GM12878 (cell line): ENCODE measurements around the gene PROM1. TPM values are rescaled to one million over a fixed set of nuclear protein-coding genes. Genes with fewer than 3 reads are reported as not detected.

Experiments used
- ATAC-seq: fragments of 200-7000 bp; cut with Tn5 transposase; 3 replicates; pipeline ENCODE4 v1.9.1; 2020; ENCODE audit warnings: mild to moderate bottlenecking, moderate library complexity
- BruUV-seq: library from RNA; stranded (reverse); fragments of 400-500 nt; replicated peaks from 2 replicates; lab custom pipeline; 2021; lab: Mats Ljungman, UMichigan
- CTCF ChIA-PET: fragments of 300-600 bp; sonication (Branson Sonifier 250); formaldehyde crosslinking; extraction: SDS; loops from one replicate; lab custom pipeline; 2021; ENCODE audit warnings: inconsistent platforms; lab: Yijun Ruan, JAX
- POLR2A ChIA-PET: fragments of 350-600 bp; formaldehyde crosslinking; extraction: SDS; loops from one replicate; lab custom pipeline; 2021; ENCODE audit warnings: inconsistent platforms; lab: Charles Lee
- RAD21 ChIA-PET: fragments of 300-600 bp; sonication (Branson Sonifier 250); formaldehyde crosslinking; loops from one replicate; lab custom pipeline; 2023; ENCODE audit warnings: antibody characterized with exemption; ENCODE audit not compliant: unreplicated experiment; lab: Charles Lee
- SMC1A ChIA-PET: fragments of 300-600 bp; sonication (Branson Sonifier 250); formaldehyde crosslinking; loops from one replicate; lab custom pipeline; 2023; ENCODE audit not compliant: unreplicated experiment, uncharacterized antibody; lab: Charles Lee
- DNase-seq: peaks from one replicate; pipeline ENCODE4 v3.0.0-alpha.2; 2011; ENCODE audit warnings: low read depth, low spot score
- FAIRE-seq: peaks from 3 replicates; lab custom pipeline; 2011; peaks lifted over from hg19 to GRCh38; lab: Jason Lieb, UNC
- H2AFZ ChIP-seq: 2 replicates; pipeline ENCODE4 v1.6.0; 2011; ENCODE audit warnings: low read depth, low read length, control low read depth; ENCODE audit not compliant: control insufficient read depth
- H3K27ac ChIP-seq: 2 replicates; pipeline ENCODE4 v1.5.1; 2011; ENCODE audit warnings: control low read depth; ENCODE audit not compliant: control insufficient read depth, insufficient read depth
- H3K27me3 ChIP-seq, 2 experiments: replicated peaks in 1 of 2; 2 replicates each; pipeline versions ENCODE4 v1.6.0 to v1.6.1; 2011; ENCODE audit warnings: low read length in 1 of 2; ENCODE audit not compliant: control insufficient read depth in 2 of 2, insufficient read depth in 2 of 2
- H3K36me3 ChIP-seq, 2 experiments: 2 replicates each; pipeline ENCODE4 v1.5.1; 2011; ENCODE audit warnings: low read length in 1 of 2; ENCODE audit not compliant: control insufficient read depth in 2 of 2, insufficient read depth in 2 of 2
- H3K4me1 ChIP-seq: 2 replicates; pipeline ENCODE4 v1.6.1; 2011; ENCODE audit warnings: mild to moderate bottlenecking, low read length, moderate library complexity, mixed read lengths; ENCODE audit not compliant: control insufficient read depth, insufficient read depth
- H3K4me2 ChIP-seq: 2 replicates; pipeline ENCODE4 v1.6.0; 2011; ENCODE audit warnings: control low read depth; ENCODE audit not compliant: control insufficient read depth, insufficient read depth
- H3K4me3 ChIP-seq: fragments of 200-600 bp; sonication (generic); 2 replicates; pipeline ENCODE4 v1.5.1; 2016
- H3K79me2 ChIP-seq: 2 replicates; pipeline ENCODE4 v1.6.0; 2011; ENCODE audit warnings: low read length; ENCODE audit not compliant: control insufficient read depth, insufficient read depth
- H3K9ac ChIP-seq: 2 replicates; pipeline ENCODE4 v1.8.0; 2011; ENCODE audit warnings: low read length, control low read depth, mixed read lengths; ENCODE audit not compliant: control insufficient read depth, insufficient read depth
- H3K9me3 ChIP-seq: replicated peaks from 3 replicates; pipeline ENCODE4 v1.5.1; 2011; ENCODE audit warnings: mild to moderate bottlenecking, low read length; ENCODE audit not compliant: control insufficient read depth, insufficient read depth
- H4K20me1 ChIP-seq: 2 replicates; pipeline ENCODE4 v1.6.0; 2011; ENCODE audit not compliant: control insufficient read depth, insufficient read depth
- ASH2L ChIP-seq: fragments of 300-600, 200-600 bp; sonication (generic); IDR thresholded peaks from 2 replicates; pipeline ENCODE4 v1.6.1; 2017; ENCODE audit warnings: low read depth, mild to moderate bottlenecking, borderline replicate concordance
- BCL11A ChIP-seq: IDR thresholded peaks from 2 replicates; pipeline ENCODE4 v1.6.1; 2011; ENCODE audit warnings: low read depth, low read length
- CHD2 ChIP-seq: IDR thresholded peaks from 2 replicates; pipeline ENCODE4 v1.6.1; 2011; ENCODE audit warnings: low read depth, low read length, improper control_type of control experiment, borderline replicate concordance
- CREB1 ChIP-seq: IDR thresholded peaks from 2 replicates; pipeline ENCODE4 v1.6.1; 2012; ENCODE audit warnings: low read depth, mild to moderate bottlenecking, inconsistent platforms
- EED ChIP-seq: sonication (generic); IDR thresholded peaks from 2 replicates; pipeline ENCODE4 v1.6.1; 2016; ENCODE audit warnings: antibody characterized with exemption, low read depth
- HDAC6 ChIP-seq: fragments of 200-600 bp; sonication (generic); IDR thresholded peaks from one replicate; pipeline ENCODE4 v1.8.0; 2017; ENCODE audit warnings: antibody characterized with exemption; ENCODE audit not compliant: unreplicated experiment
- HSF1 ChIP-seq: fragments of 150-350 bp; IDR thresholded peaks from 2 replicates; pipeline ENCODE4 v1.6.1; 2014; ENCODE audit warnings: mild to moderate bottlenecking, low read depth, low read length
- IRF4 ChIP-seq: IDR thresholded peaks from 2 replicates; pipeline ENCODE4 v1.6.1; 2011; ENCODE audit warnings: low read depth, low read length
- KAT2A ChIP-seq: conservative IDR thresholded peaks from 2 replicates; pipeline ENCODE4 v1.6.1; 2011; ENCODE audit warnings: low read depth, low read length; ENCODE audit not compliant: control insufficient read depth
- NRF1 ChIP-seq: conservative IDR thresholded peaks from 2 replicates; pipeline ENCODE4 v1.6.1; 2011; ENCODE audit warnings: mild to moderate bottlenecking, low read depth, low read length, improper control_type of control experiment
- SMAD1 ChIP-seq: fragments of 450-650 bp; IDR thresholded peaks from 2 replicates; pipeline ENCODE4 v1.6.1; 2018; ENCODE audit warnings: mild to moderate bottlenecking, low read depth; ENCODE audit not compliant: partially characterized antibody
- TAF1 ChIP-seq: IDR thresholded peaks from 2 replicates; pipeline ENCODE4 v1.6.1; 2011; ENCODE audit warnings: mild to moderate bottlenecking, low read depth, low read length, borderline replicate concordance
- USF2 ChIP-seq: IDR thresholded peaks from 2 replicates; pipeline ENCODE4 v1.6.1; 2011; ENCODE audit warnings: low read depth, low read length, improper control_type of control experiment, borderline replicate concordance
- ZZZ3 ChIP-seq: IDR thresholded peaks from 2 replicates; pipeline ENCODE4 v1.6.1; 2011; ENCODE audit warnings: low read depth; ENCODE audit not compliant: control insufficient read depth, insufficient read length
- WGBS: methylation state at CpG from one replicate; pipeline ENCODE4 v1.1.6; 2016; ENCODE audit warnings: low lambda C conversion rate; ENCODE audit not compliant: insufficient replicate concordance, insufficient coverage; ENCODE audit errors: missing lambda C conversion rate; 5-methylcytosine and 5-hydroxymethylcytosine counted together
- in situ Hi-C: fragments of 300-500 bp; cut with MboI; formaldehyde crosslinking; loops from 9 replicates; pipeline ENCODE4 v1.14.3; 2018; ENCODE audit warnings: mixed read lengths
- intact Hi-C: fragments of 100-400 bp; cut with micrococcal nuclease; formaldehyde crosslinking; loops from one replicate; pipeline ENCODE4 v1.14.2; 2022; ENCODE audit not compliant: unreplicated experiment
- polyA plus RNA-seq, 11 experiments: library from polyadenylated mRNA; depleted of rRNA in 4 of 11; unstranded in 6 of 11; stranded (reverse) in 5 of 11; fragments of >200 nt; fragmentation: Nextera tagmentation in 4 of 11; fragmentation: Illumina TruSeq in 1 of 11; extraction: Ambion mirVana in 4 of 11; extraction: Trizol in 1 of 11; gene quantifications; 1 replicate in 1 of 11; 2 replicates in 10 of 11; pipeline versions ENCODE4 v1.2.1 to v1.2.3, GENCODE V29; 2011 to 2016; ENCODE audit warnings: inconsistent platforms in 2 of 11, missing spikeins in 2 of 11, low read depth in 1 of 11
- total RNA-seq, 4 experiments: library from RNA; depleted of rRNA in 3 of 4; stranded (reverse); fragments of >200 nt in 3 of 4; fragmentation: Illumina TruSeq in 1 of 4; extraction: Trizol in 1 of 4; gene quantifications; 2 replicates each; pipeline versions ENCODE4 v1.2.1 to v1.2.3, GENCODE V29; 2013 to 2021

Gene PROM1
- total and polyA plus RNA-seq, 10 of the 15 experiments (the other 5 are each of a cell fraction or from before 2014, with no cell fraction given), result 0.08 to 0.31 (median 0.18) TPM; not detected in 7

- no peak for TF ChIP-seq IRF4
- no peak for TF ChIP-seq CREB1
- TF ChIP-seq HSF1, result no peak
- TF ChIP-seq CHD2, result no peak
- TF ChIP-seq NRF1, result no peak
- TF ChIP-seq USF2, result no peak
- no peak for TF ChIP-seq TAF1
- TF ChIP-seq ZZZ3, result no peak
- no peak for TF ChIP-seq ASH2L
- no peak for TF ChIP-seq HDAC6
- TF ChIP-seq SMAD1, result no peak
- no peak for TF ChIP-seq KAT2A
- no peak for TF ChIP-seq EED
- no peak for TF ChIP-seq BCL11A
- TF ChIP-seq, all 136 proteins: peak for 0
- no TSS peak for BruUV-seq
- ChIA-PET POLR2A (no interaction called here), SMC1A (interaction anchor here (0.8 to 1.5 kb wide), 2 partner anchors 9 to 51 kb away, joined by 3 read pairs; no protein-coding TSS in a partner anchor), RAD21 (no interaction called here), CTCF (interaction anchor here (1.0 to 1.1 kb wide), 2 partner anchors 51 to 86 kb away, joined by 3 to 5 read pairs; no protein-coding TSS in a partner anchor)
- 0% methylated on average over 3 of the region's 3 CpGs for WGBS
- no peaks in the 10 kb centered on the region for H3K36me3 ChIP-seq
- H2AFZ ChIP-seq, result no peak overlapping the region
- no peak overlapping the region for H3K27ac ChIP-seq
- H3K79me2 ChIP-seq, result no peaks in the 10 kb centered on the region
- no peak for DNase-seq
- ATAC-seq, result no peak
- no peaks in the 10 kb centered on the region for H3K4me1 ChIP-seq
- H4K20me1 ChIP-seq, result no peaks in the 10 kb centered on the region
- no peak overlapping the region for H3K9ac ChIP-seq
- intact Hi-C loops (no loop called here), in situ Hi-C loops (no loop called here)
- no peak overlapping the region for H3K4me3 ChIP-seq
- no peak overlapping the region for H3K4me2 ChIP-seq
- H3K9me3 ChIP-seq, result no peaks in the 10 kb centered on the region; the same call in 2 of the 3 replicates
- H3K27me3 ChIP-seq, result no peaks in the 10 kb centered on the region; a peak in 1 of 4 replicates
- FAIRE-seq, result no peak
These were observed 149.6 kb downstream of the PROM1 start for GRCh38 chr4:15934259-15934658.
